ENCODE measurements around the gene SLIT3.
A peak's percentile ranks its signal among the peaks of the same experiment; 100 is the strongest.
"Not testable (repeated sequence)": the region's sequence is repeated elsewhere in the genome, so short reads cannot be mapped to it uniquely, and the experiment has no call there.

Gene SLIT3

DNA sequence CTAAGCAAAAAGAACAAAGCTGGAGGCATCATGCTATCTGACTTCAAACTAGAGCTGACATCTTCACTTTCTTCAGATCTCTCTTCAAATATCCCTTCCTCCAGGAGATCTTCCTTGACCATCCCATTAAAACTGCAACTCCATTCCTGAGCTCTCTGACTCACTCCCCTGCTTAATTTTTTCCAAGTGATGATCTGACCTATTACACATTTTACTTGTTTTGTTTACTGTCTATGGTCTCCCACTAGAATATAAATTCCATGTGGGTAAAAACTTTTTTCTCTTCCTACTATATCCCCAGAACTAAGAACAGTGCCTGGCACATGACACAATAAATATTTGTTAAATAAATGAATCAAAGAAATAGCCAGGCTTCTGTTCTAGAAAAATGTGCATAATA is 87.5 kb downstream of the SLIT3 start:
- TF ChIP-seq, protein P1, sequence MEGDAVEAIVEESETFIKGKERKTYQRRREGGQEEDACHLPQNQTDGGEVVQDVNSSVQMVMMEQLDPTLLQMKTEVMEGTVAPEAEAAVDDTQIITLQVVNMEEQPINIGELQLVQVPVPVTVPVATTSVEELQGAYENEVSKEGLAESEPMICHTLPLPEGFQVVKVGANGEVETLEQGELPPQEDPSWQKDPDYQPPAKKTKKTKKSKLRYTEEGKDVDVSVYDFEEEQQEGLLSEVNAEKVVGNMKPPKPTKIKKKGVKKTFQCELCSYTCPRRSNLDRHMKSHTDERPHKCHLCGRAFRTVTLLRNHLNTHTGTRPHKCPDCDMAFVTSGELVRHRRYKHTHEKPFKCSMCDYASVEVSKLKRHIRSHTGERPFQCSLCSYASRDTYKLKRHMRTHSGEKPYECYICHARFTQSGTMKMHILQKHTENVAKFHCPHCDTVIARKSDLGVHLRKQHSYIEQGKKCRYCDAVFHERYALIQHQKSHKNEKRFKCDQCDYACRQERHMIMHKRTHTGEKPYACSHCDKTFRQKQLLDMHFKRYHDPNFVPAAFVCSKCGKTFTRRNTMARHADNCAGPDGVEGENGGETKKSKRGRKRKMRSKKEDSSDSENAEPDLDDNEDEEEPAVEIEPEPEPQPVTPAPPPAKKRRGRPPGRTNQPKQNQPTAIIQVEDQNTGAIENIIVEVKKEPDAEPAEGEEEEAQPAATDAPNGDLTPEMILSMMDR (IDR thresholded peaks at IDR 0.05; ENCODE audit: low read depth, low read length), result no peak
- Histone ChIP-seq H3K4me3 (ENCODE audit: low read depth, low read length) (no peak overlapping the region), H3K4me1 (peaks cover 6% of the 10 kb centered on the region)

DNA sequence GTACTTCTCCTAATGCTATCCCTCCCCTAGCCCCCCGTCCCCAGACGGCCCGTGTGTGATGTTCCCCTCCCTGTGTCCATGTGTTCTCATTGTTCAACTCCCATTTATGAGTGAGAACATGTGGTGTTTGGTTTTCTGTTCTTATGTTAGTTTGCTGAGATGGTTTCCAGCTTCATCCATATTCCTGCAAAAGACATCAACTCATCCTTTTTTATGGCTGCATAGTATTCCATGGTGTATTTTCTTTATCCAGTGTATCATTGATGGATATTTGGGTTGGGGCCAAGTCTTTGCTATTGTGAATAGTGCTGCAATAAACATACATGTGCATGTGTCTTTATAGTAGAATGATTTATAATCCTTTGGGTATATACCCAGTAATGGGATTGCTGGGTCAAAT is 89.2 kb downstream of the SLIT3 start:
- not testable (repeated sequence) for DNase-seq; H3K4me3 ChIP-seq (ENCODE audit: low read depth, low read length); H3K9me3 ChIP-seq; H3K4me1 ChIP-seq; H3K36me3 ChIP-seq; H3K27me3 ChIP-seq

More for the DNA sequence above, 87.5 kb downstream of the SLIT3 start:
- Histone ChIP-seq H3K36me3 (no peaks in the 10 kb centered on the region), H3K9me3 (no peaks in the 10 kb centered on the region), H3K27me3 (no peaks in the 10 kb centered on the region)
- no peak for DNase-seq

DNA sequence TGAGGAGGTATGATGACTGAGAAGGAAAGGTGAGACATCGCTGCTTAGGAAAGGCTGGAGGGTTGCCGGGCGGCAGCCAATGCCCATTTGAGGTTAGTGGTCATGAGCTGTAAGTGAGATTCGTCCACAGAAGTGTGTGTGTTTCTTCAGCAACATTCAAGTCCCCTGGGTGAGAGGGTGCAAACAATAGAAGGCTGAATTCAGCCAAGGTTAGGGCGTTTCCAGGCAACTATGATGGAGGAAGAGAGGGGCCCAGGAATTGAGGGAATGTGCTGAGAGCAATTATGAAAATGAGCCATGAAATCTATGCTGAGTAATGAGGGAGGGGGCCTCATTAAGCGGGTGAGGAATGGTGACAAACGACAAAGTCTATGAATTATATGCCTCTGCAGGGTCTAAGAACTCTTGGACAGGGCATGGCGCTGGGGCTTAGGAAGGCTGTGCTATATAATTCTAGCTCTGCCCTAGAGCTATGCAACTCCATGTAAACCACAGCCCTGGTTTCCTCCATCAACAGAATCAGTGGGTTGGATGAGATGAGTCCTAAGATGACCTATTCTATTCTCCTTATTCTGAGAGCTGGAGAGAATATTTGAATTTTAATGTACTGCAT is 96.0 kb downstream of the SLIT3 start:
- TF ChIP-seq, protein P1 (IDR thresholded peaks at IDR 0.05; ENCODE audit: low read depth, low read length), result no peak
- H3K4me3 ChIP-seq (ENCODE audit: low read depth, low read length), result no peak overlapping the region

DNA sequence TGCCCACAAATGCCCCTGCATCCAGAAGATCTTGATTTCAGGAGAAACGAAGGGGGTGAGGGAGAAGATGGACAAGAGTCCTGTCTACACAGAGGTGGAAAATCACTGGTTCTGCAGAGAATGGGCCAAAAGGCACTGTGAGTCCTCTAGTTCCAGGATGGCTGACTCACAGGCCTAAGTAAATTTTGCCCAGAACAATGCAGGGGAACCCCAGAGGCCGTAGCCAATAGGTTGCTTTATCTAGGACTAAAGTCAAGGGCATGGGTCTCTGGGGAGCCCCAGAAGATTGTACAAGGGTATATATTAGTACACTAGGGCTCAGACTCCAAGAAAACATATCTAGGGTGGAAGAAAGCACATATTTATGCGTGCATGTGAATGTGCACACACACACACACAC is 98.0 kb downstream of the SLIT3 start:
- Histone ChIP-seq H3K36me3 (no peaks in the 10 kb centered on the region), H3K4me1 (no peaks in the 10 kb centered on the region), H3K4me3 (ENCODE audit: low read depth, low read length) (no peak overlapping the region), H3K27me3 (no peaks in the 10 kb centered on the region), H3K9me3 (no peaks in the 10 kb centered on the region)
- no peak for DNase-seq
- TF ChIP-seq, protein P1 (IDR thresholded peaks at IDR 0.05; ENCODE audit: low read depth, low read length), result no peak

More for the DNA sequence above, 96.0 kb downstream of the SLIT3 start:
- H3K4me1 ChIP-seq, result no peaks in the 10 kb centered on the region
- no peaks in the 10 kb centered on the region for H3K9me3 ChIP-seq
- no peak for DNase-seq
- H3K27me3 ChIP-seq, result no peaks in the 10 kb centered on the region
- no peaks in the 10 kb centered on the region for H3K36me3 ChIP-seq

DNA sequence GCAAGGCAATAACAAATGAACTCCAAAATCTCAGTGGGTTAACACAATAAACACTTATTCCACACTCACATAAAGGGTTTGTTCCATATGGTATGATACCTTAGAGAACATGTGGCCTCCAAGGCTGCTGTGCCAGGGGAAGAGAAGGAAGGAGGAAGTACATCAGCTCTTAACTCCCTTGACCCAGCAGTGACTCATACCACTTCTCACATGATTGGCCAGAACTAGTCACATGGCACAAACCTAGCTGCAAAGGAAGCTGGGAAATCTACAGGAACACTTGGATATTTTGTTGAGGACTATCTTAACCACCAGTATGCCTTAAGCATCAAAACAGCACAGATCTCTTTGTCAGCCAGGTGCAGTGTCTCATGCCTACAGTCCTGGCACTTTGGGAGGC is 99.3 kb downstream of the SLIT3 start:
- TF ChIP-seq, protein P1 (IDR thresholded peaks at IDR 0.05; ENCODE audit: low read depth, low read length), result no peak

DNA sequence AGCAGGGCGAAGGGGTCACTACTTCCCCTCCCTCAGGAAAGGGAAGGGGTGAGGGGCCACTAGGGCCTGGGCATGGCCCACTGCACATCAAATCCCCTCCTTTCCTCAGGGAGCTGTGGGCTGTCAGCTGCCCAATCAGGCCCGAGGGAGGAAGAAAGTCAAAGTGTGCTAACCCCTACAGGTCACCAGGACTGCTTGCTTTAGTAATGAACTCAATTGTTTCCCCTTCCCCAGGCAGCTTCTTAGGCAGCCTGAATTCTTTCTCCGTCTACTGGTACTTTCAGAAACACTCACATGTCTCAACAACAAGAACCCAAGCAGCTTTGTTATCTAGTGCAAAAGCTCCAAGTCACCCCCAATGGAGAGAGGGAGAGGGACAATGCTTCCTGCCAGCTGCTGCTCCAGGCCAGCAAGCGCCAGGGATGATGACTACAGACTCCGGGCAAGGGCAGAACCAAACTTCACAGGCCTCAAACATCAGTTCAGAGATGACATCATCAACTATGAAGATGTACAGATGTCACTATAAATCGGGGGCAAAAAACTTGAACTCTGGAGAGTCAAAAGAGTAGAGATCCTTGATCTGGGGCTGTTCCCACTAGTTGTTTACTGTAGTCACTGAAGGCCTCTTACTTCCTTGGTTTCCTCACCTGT is 100.7 kb downstream of the SLIT3 start:
- TF ChIP-seq, protein P1 (IDR thresholded peaks at IDR 0.05; ENCODE audit: low read depth, low read length), result no peak
- no peak overlapping the region for H3K4me3 ChIP-seq (ENCODE audit: low read depth, low read length)
- DNase-seq, result peak; percentile 38
- H3K9me3 ChIP-seq, result no peaks in the 10 kb centered on the region
- no peaks in the 10 kb centered on the region for H3K36me3 ChIP-seq
- no peaks in the 10 kb centered on the region for H3K27me3 ChIP-seq
- H3K4me1 ChIP-seq, result no peaks in the 10 kb centered on the region

More for the DNA sequence above, 99.3 kb downstream of the SLIT3 start:
- Histone ChIP-seq H3K9me3 (no peaks in the 10 kb centered on the region), H3K27me3 (no peaks in the 10 kb centered on the region), H3K4me1 (no peaks in the 10 kb centered on the region), H3K4me3 (ENCODE audit: low read depth, low read length) (no peak overlapping the region), H3K36me3 (no peaks in the 10 kb centered on the region)
- DNase-seq, result no peak

Data from BE2C (cell line).